Mesenchymal stem cell (in vitro differentiated cells and primary cell): Measurements from ENCODE around the gene SP9.

ENCODE experiments used
- DNase-seq: peaks from one replicate; pipeline ENCODE4 v3.0.0-alpha.2; 2013
- H2AFZ ChIP-seq: one replicate; pipeline ENCODE4 v1.6.1; 2013; ENCODE audit warnings: low read depth, mild to moderate bottlenecking, control low read depth, inconsistent platforms, low read length, moderate library complexity
- H2AK5ac ChIP-seq: 2 replicates; pipeline ENCODE4 v1.6.1; 2013; ENCODE audit warnings: low read length, moderate library complexity, mild to moderate bottlenecking, inconsistent platforms; ENCODE audit not compliant: severe bottlenecking
- H2BK120ac ChIP-seq: one replicate; pipeline ENCODE4 v1.6.1; 2013; ENCODE audit warnings: low read depth, mild to moderate bottlenecking, inconsistent platforms, low read length, moderate library complexity
- H2BK12ac ChIP-seq, 2 experiments: one replicate each; pipeline ENCODE4 v1.6.1; 2013; ENCODE audit warnings: inconsistent platforms in 2 of 2, low read length in 2 of 2, mild to moderate bottlenecking in 2 of 2, moderate library complexity in 2 of 2, control low read depth in 1 of 2
- H2BK15ac ChIP-seq: one replicate; pipeline ENCODE4 v1.6.1; 2013; ENCODE audit warnings: mild to moderate bottlenecking, low read depth, inconsistent platforms; ENCODE audit not compliant: poor library complexity, severe bottlenecking
- H2BK5ac ChIP-seq: 2 replicates; pipeline ENCODE4 v1.6.1; 2013; ENCODE audit warnings: low read depth, mild to moderate bottlenecking, low read length, control low read depth, inconsistent platforms; ENCODE audit not compliant: poor library complexity, severe bottlenecking
- H3K14ac ChIP-seq, 2 experiments: one replicate each; pipeline ENCODE4 v1.6.1; 2013; ENCODE audit warnings: inconsistent platforms in 2 of 2, low read length in 2 of 2, control low read depth in 1 of 2, mild to moderate bottlenecking in 1 of 2, moderate library complexity in 1 of 2
- H3K18ac ChIP-seq, 2 experiments: one replicate each; pipeline ENCODE4 v1.6.1; 2013; ENCODE audit warnings: inconsistent platforms in 2 of 2, low read length in 2 of 2, control low read depth in 1 of 2, low read depth in 1 of 2, mild to moderate bottlenecking in 1 of 2
- H3K23ac ChIP-seq, 2 experiments: one replicate each; pipeline ENCODE4 v1.6.1; 2013; ENCODE audit warnings: inconsistent platforms in 2 of 2, low read length in 2 of 2, mild to moderate bottlenecking in 2 of 2, moderate library complexity in 2 of 2, control low read depth in 1 of 2
- H3K27ac ChIP-seq: 2 replicates; pipeline ENCODE4 v1.5.1; 2013; ENCODE audit warnings: mild to moderate bottlenecking, moderate library complexity, low read length, control low read depth, inconsistent platforms; ENCODE audit not compliant: poor library complexity, severe bottlenecking
- H3K27me3 ChIP-seq, 2 experiments: 2 replicates each; pipeline versions ENCODE4 v1.6.1 to v1.7.0; 2013; ENCODE audit warnings: low read length in 2 of 2, mild to moderate bottlenecking in 2 of 2, moderate library complexity in 2 of 2, control low read depth in 1 of 2, inconsistent platforms in 1 of 2; ENCODE audit not compliant: control insufficient read depth in 1 of 2, insufficient read depth in 1 of 2
- H3K36me3 ChIP-seq, 2 experiments: 2 replicates each; pipeline versions ENCODE4 v1.6.1 to v1.7.0; 2013; ENCODE audit warnings: low read length in 2 of 2, control low read depth in 1 of 2, inconsistent platforms in 1 of 2, low read depth in 1 of 2, mild to moderate bottlenecking in 1 of 2; ENCODE audit not compliant: insufficient read depth in 2 of 2, control insufficient read depth in 1 of 2
- H3K4ac ChIP-seq, 2 experiments: one replicate each; pipeline ENCODE4 v1.6.1; 2013; ENCODE audit warnings: inconsistent platforms in 2 of 2, low read length in 2 of 2, mild to moderate bottlenecking in 2 of 2, moderate library complexity in 2 of 2, control low read depth in 1 of 2, low read depth in 1 of 2
- H3K4me1 ChIP-seq: 2 replicates; pipeline ENCODE4 v1.6.1; 2013; ENCODE audit warnings: low read depth, low read length, control low read depth; ENCODE audit not compliant: control insufficient read depth, insufficient read depth
- H3K4me2 ChIP-seq: 2 replicates; pipeline ENCODE4 v1.6.1; 2013; ENCODE audit warnings: low read length, mild to moderate bottlenecking, inconsistent platforms; ENCODE audit not compliant: poor library complexity, severe bottlenecking
- H3K4me3 ChIP-seq, 2 experiments: 2 replicates each; pipeline versions ENCODE4 v1.5.1 to v1.7.0; 2013; ENCODE audit warnings: low read length in 2 of 2, mild to moderate bottlenecking in 2 of 2, control low read depth in 1 of 2, low read depth in 1 of 2; ENCODE audit not compliant: insufficient read depth in 1 of 2
- H3K79me1 ChIP-seq: replicated peaks from 2 replicates; pipeline ENCODE4 v1.6.1; 2013; ENCODE audit warnings: mild to moderate bottlenecking, control low read depth, low read length, inconsistent platforms; ENCODE audit not compliant: poor library complexity, severe bottlenecking
- H3K9ac ChIP-seq: 2 replicates; pipeline ENCODE4 v1.7.0; 2013; ENCODE audit warnings: mild to moderate bottlenecking, low read length, moderate library complexity
- H3K9me3 ChIP-seq: 2 replicates; pipeline ENCODE4 v1.7.0; 2013; ENCODE audit warnings: mild to moderate bottlenecking, low read length; ENCODE audit not compliant: control insufficient read depth
- H4K8ac ChIP-seq: one replicate; pipeline ENCODE4 v1.6.1; 2013; ENCODE audit warnings: inconsistent platforms, mild to moderate bottlenecking, low read length, moderate library complexity
- H4K91ac ChIP-seq: one replicate; pipeline ENCODE4 v1.6.1; 2013; ENCODE audit warnings: mild to moderate bottlenecking, low read length, inconsistent platforms
- WGBS: methylation state at CpG from one replicate; pipeline ENCODE4 v1.1.7; 2013; ENCODE audit warnings: mixed read lengths; 5-methylcytosine and 5-hydroxymethylcytosine counted together

SP9 gene

GRCh38 chr2:174339561-174340399, 5.0 kb downstream of the SP9 start:
- Histone ChIP-seq H2AK5ac (no peak overlapping the region), H3K27ac (no peak overlapping the region), H3K23ac (no peak overlapping the region), H3K79me1 (no peaks in the 10 kb centered on the region), H2BK5ac (no peak overlapping the region), H3K18ac (no peak overlapping the region), H3K9me3 (no peaks in the 10 kb centered on the region), H2BK12ac (no peak overlapping the region), H3K27me3 (peaks cover 86 to 96% of the 10 kb centered on the region in 2 experiments), H4K8ac (no peak overlapping the region), H2BK120ac (no peak overlapping the region), H3K9ac (peak overlapping the region; percentile 8), H2AFZ (no peak overlapping the region), H3K4me1 (peaks cover 53% of the 10 kb centered on the region), H3K4me3 (no peak overlapping the region), H4K91ac (no peak overlapping the region), H3K14ac (no peak overlapping the region), H3K4ac (no peak overlapping the region), H3K4me2 (peak overlapping the region; percentile 74), H2BK15ac (no peak overlapping the region), H3K36me3 (no peaks in the 10 kb centered on the region)
- WGBS: under 1% methylated on average over 20 of the region's 37 CpGs
- peak; percentile 32 for DNase-seq

- Histone ChIP-seq H3K4me1 (peaks cover 50% of the 10 kb centered on the region), H3K27ac (no peak overlapping the region), H3K14ac (no peak overlapping the region), H2BK12ac (no peak overlapping the region), H4K8ac (no peak overlapping the region), H4K91ac (no peak overlapping the region), H3K79me1 (no peaks in the 10 kb centered on the region), H2AK5ac (no peak overlapping the region), H3K27me3 (peaks cover 79 to 87% of the 10 kb centered on the region in 2 experiments), H3K36me3 (no peaks in the 10 kb centered on the region), H3K4me2 (peak overlapping the region; percentile 74), H3K4me3 (peak overlapping the region in 1 of 2 experiments; percentile 3), H2BK5ac (no peak overlapping the region), H3K23ac (peak overlapping the region in 1 of 2 experiments; percentile 92), H3K9me3 (no peaks in the 10 kb centered on the region), H3K4ac (no peak overlapping the region), H3K18ac (no peak overlapping the region), H2AFZ (no peak overlapping the region), H3K9ac (peak overlapping the region; percentile 14), H2BK15ac (no peak overlapping the region), H2BK120ac (no peak overlapping the region)
- peak; percentile 14 for DNase-seq
- 1% methylated on average over 62 of the region's 70 CpGs for WGBS
These were observed 5.9 kb downstream of the SP9 start for GRCh38 chr2:174340400-174341292.

- WGBS: 2% methylated on average over 25 of the region's 31 CpGs
- no peak overlapping the region for H3K18ac ChIP-seq
- H2AK5ac ChIP-seq: no peak overlapping the region
- peak; percentile 83 for DNase-seq
- no peak overlapping the region for H2BK12ac ChIP-seq
- H3K23ac ChIP-seq: no peak overlapping the region
- H3K27ac ChIP-seq: no peak overlapping the region
- peaks cover 71 to 79% of the 10 kb centered on the region in 2 experiments for H3K27me3 ChIP-seq
- H3K4me2 ChIP-seq: peak overlapping the region; percentile 50
- H2BK15ac ChIP-seq: no peak overlapping the region
- no peak overlapping the region for H4K91ac ChIP-seq
- peaks cover 42% of the 10 kb centered on the region for H3K4me1 ChIP-seq
- no peaks in the 10 kb centered on the region for H3K79me1 ChIP-seq
- no peak overlapping the region for H2BK5ac ChIP-seq
- H3K36me3 ChIP-seq: no peaks in the 10 kb centered on the region
- no peak overlapping the region for H4K8ac ChIP-seq
- H3K4me3 ChIP-seq: peak overlapping the region in 1 of 2 experiments; percentile 66
- H2BK120ac ChIP-seq: no peak overlapping the region
- no peaks in the 10 kb centered on the region for H3K9me3 ChIP-seq
- H3K14ac ChIP-seq: no peak overlapping the region
- no peak overlapping the region for H2AFZ ChIP-seq
- no peak overlapping the region for H3K4ac ChIP-seq
- H3K9ac ChIP-seq: peak overlapping the region; percentile 58
These were observed 6.7 kb downstream of the SP9 start for GRCh38 chr2:174341293-174341994.
